GM21381 (cell line): ENCODE results near the gene KDM3B.
A peak's percentile ranks its signal among the peaks of the same experiment; 100 is the strongest.
"Not testable (repeated sequence)": the region's sequence is repeated elsewhere in the genome, so short reads cannot be mapped to it uniquely, and the experiment has no call there.

ENCODE experiments used
- ATAC-seq: cut with Tn5 transposase; IDR thresholded peaks from one replicate; pipeline ENCODE4 v1.9.1; 2021; ENCODE audit warnings: mild to moderate bottlenecking, moderate library complexity; ENCODE audit not compliant: unreplicated experiment

Gene KDM3B

DNA sequence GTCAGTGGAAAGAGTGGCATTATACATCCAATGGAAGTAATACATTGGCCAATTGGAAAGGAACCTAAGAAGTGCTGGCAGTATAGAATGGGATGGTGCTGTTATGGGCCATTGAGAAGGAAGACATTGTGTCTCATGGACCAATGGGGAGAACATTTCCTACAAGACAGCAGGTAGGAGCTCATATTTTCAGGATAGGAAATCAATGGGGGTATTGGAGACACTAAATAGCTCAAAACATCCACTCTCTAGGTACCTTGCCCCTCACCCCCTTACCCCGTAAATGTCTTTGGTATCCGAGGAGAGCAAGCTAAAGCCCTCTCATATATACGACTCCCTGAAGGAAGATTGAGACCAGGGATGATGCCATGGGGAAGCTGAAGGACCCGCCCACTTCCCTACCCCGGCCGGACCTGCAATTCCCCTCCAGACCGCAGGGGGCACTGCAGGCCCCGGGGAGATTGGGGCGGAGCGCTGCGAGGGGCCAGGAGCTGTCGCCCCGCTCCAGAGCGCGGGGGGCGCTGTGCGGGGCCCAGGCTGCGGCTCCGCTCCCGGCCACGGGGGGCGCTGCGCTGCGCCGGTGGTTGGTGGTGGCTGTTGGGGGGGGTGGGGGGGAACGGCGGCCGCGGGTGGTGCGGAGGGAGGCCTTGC lies at the start of gene KDM3B:
Gene KDM3B (plus strand): TSS at position 615 of the 651 bp plus-strand sequence. CDS start 111 bp downstream, outside the sequence.
- ATAC-seq = peak; percentile 58

GRCh38 chr5:138303372-138303771 lies 49.1 kb upstream of the KDM3B start:
- ATAC-seq = no peak

DNA sequence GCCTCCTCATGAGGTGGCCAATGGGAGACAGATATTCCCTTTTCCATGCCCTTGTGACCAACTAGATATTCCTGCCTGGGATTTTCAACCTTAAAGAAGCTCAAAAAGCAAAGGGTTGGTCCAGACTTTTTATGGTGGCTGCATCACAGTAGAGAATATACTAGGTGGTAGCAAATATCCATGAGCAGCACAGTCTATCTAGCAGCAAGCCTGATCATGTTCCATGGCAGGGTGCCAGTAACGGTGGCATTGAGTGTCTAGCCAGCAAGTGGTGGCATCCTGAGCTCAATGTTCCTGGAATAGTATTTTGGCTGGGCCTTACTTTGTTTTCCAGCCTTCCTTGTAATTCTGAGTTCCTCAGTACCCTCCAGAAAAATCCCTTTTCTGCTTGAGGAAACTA lies 46.7 kb upstream of the KDM3B start:
- no peak for ATAC-seq

- no peak for ATAC-seq
Measured at GRCh38 chr5:138315751-138316278, 36.7 kb upstream of the KDM3B start.

DNA sequence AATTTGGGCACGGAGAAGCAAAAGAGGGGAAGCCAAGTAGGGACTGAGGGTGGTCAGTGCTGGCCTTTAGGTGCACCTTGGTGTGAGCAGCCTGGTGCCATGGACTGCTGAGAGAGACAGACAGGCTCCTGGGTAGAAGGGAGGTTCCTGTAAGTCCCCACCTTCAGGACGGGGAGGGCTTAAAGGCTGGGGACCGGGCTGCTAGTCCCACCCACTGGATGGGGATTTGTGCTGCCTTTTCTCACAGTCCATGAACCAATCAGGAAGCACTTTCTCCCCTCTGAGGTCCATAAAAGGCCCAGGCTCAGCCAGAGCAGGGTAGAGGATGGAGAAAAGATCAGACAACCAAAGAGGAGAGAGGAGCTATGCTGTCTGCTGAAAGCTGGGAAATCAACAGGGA lies 36.1 kb upstream of the KDM3B start:
- no peak for ATAC-seq

DNA sequence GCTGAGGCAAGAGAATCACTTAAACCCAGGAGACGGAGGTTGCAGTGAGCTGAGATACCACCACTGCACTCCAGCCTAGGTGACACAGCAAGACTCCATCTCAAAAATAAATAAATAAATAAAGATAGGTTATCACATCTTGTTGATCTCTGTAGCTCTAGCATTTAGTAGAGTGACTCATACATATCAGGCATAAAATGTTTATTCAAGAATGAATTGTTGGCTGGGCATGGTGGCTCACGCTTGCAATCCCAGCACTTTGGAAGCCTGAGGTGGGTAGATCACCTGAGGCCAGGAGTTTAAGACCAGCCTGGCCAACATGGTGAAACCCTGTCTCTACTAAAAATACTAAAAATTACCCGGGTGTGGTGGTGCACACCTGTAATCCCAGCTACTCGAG lies 34.3 kb upstream of the KDM3B start:
- not testable (repeated sequence) for ATAC-seq

DNA sequence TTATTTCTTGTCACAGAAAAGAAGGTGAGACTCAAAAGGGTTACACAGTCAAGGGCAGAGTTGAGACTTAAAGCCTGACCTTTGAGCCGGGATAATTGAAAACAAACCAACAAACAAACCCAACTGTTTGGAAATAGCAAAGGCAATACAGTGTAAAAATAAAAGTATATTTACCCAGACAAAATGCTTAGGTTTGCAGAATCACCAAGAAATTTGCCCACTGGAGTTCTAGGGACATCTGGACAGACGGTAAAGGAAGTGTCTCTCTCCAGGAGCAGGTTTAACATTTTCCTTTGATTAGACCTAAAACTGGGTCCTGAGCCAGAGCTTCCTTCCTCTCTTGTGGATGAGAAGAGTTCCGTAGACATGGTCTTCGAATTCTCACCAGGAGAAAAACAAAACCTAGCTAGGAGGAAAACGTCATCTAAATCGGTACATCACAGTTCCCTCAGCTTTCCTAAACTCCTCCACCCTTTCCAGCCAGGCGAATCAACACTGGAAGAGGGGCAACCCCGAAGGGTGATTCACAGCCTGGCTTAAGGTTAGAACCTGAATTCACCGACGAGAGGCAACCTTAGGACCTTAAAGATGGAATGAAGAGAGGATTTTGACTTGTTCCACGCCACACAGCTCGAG lies 21.6 kb upstream of the KDM3B start:
- no peak for ATAC-seq

DNA sequence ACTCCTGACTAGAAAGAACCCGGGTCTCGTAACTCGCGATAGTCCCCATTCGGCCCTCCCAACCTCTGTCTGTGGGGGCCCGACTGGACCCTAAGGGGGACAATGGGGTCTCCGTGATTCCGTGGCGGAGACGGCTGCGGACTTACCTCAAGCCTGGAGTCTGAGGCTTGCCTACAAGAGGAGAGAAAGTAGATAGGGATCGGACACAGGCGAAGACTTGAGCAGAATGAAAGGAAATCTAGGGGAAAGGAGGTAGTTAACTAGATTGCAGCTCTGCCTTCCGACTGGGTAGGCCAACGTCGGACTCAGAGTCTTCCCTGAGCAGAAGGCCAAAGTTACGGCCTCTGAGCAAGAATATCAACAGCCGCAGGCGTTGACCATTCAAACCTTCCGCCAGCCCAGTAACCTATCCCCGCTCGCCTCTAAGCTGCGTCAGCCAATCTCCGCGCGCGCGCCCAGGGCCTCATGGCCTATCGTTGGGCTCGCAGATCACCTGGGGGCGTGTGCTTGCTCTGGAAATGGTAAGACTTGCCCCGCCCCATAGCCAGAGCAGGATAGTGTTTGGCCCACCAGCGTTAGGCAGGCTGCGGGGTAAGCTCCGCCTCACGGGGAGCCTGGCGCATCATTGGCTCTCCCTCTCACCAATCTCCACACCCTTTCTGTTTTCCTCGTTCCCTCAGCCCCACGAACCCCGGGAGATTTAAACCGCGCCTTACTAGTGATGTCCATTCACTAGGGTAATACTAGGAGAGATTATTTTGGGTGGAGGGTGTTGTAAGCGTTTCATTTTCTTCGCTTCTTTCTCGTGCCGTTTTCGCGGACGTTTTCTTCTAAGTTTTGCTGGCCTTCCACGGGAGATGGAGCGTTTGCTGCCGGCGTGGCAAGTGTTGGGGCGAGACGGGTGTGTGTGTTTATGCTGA lies 20.8 kb upstream of the KDM3B start, which contains the start of gene CDC25C:
Gene CDC25C (minus strand): TSS at position 356 of the 920 bp plus-strand sequence. CDS start 624 bp downstream, outside the sequence.
- ATAC-seq = peak; percentile 99

DNA sequence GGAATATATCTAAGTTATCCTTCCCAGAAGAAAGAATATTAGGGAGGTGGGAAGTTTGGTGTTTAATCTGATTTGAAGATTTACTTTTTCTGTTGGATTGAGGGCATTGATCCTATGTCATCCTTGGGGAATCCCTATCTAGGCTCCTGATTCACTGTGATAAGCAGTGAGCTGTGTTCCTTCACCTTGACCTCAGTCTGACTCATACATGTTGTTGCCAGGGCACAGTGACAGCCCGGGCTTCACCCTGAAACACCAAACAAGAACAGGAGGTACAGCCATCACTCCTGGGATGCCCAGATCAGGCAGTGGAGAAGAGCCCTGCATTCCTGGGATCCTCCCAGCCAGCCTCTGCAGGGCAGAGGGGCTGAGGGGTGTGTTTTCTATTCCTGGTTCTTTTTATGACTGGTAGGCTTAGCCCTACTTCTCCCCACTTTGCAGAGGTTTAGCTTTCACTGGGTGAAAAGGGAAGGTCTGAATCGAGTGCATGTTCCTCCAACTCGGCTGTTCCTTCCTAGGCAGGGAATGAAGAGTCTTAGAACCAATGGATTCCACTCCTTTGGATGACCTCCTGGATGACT lies 17.5 kb upstream of the KDM3B start:
- ATAC-seq = no peak

DNA sequence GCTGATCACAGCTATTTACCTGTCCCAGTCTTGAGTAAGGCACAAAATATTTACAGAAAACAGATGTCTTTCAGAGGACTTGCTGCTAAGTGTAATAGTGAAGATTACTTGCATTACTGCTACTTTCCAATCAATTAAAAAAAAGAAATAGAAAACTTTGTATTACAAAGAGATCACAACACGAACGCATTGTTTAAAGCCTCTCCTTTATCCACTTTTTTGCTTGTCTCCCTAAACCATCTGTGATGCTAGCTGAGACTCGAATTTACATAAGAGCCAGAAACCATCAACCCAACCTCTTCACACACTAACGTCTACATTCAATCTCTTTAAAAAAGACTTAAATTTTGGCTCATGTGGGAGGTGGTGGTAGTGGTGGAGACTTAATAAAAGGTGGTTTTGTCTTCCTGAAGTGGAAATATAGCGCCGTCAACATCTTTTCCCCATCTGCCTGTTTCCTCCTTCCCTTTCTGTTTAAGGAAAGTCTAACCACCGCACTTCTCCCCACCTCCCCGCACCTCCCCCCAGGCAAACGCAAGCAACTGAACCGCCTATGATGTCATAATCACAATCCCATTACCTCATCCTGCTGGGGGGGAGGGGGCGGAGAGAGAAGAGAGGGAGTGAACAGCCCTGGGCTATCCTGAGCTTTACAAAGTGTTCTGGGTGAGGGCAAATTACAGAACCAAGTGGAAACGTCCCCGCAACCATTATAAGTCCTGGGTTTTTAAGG lies 15.4 kb upstream of the KDM3B start:
- peak; percentile 18 for ATAC-seq

DNA sequence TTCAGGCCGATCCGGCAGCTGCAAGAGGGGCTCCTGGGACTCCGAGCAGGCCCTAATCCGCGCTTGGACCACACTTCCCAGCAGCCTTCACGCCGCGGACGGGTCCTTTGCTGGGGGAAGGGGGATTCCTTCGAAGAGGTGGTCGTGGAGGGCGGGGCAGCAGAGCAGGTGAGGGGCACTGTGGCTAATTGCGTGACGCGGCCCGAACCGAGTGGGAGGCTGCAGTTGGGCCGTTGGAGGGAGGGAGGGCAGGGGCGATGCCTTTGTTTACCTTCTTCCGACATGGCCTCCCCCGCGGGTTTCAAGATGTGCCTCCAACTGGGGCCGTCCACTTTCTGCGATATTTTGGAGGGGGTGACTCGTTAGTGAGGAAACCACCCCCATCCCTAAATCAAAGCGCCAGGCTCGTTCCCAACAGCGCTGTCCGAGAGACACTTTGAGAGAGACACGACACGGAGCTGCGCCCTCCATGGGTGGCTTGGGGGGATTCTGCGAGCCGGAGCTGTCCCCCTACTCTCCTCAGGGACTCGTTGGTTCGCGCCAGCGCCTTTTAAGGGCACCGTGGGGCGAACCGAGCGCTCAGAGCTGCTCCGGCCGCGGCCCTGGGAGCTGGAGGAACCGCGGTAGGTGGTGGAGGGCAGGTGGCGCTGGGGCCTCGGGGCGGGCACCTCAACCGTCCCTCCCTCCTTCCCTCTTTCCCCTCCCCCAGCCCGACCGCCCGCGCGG lies 14.6 kb upstream of the KDM3B start, which contains the start of gene FAM53C:
Gene FAM53C (plus strand): TSS at position 582 of the 726 bp plus-strand sequence. CDS start 3,070 bp downstream, outside the sequence.
- ATAC-seq = peak; percentile 82

DNA sequence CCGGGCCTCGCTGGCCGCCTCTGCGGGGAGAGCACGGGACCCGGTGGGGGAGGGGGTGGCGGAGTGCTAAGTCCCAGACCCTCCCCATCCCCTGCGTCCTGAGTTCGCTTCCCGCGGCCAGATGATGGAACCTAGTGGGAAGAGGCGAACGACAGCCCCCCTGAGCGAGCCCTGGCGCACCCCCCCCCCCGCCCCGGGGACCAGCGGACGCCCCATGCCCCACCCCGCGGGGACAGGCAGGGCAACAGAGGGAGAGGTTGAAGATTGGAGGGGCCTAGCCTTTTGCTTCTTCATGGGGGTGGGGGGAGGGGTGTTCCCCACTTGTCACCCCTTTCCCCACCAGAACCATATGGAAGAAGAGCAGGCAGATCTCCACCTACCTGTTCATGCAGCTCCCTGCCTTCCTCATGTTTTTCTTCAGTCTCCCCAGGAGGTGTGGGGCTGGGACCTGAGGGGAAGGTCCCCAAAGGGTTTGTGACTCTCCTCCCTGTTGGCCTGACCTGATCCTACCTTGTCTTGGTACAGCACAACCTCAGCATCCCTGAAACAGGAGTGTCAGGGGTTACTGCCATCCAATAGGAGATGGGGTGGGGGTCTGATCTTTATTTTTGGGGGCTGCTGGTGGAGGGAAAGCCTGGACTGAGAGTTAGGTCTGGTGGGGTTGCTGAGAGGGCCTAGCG lies 13.9 kb upstream of the KDM3B start:
- peak; percentile 0 for ATAC-seq

DNA sequence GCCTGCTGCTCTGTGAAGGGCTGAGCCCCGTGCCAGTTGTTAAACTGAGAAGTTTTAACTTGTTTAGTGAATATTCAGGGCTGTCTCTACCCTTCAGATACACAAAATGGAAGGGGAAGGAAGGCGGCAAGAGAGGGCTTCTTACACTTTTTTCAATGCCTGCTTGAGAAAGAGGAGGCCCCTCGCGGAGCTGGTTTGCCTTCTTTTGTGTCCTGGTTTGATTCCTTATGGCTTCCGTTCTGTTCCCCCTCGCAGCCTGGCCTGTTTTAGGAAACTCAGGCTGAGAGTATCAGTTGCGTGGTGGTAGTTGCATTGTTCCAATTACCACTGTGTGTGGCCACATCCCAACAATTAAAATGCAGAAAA lies 13.4 kb upstream of the KDM3B start:
- ATAC-seq = no peak

DNA sequence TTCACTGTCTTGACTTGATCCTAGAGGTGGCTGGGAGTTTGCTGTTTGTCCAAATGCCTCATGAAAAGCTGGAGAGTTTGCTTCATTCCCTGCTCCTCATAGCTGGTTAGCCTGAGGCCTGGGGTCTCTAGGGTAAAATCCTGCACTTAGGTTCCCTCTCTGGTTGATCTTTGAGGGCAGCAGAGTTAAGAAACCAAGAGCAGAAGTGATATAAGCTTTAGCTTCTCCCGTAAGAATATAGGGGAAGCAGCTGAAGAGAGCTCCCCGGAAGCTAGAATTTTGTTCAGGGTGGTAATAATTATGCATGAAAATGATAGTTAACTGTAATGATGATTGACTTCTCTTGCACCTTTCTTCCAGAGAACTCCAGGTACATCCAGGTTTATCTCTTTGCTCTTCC lies 13.0 kb upstream of the KDM3B start:
- no peak for ATAC-seq

- no peak for ATAC-seq
Measured at GRCh38 chr5:138340008-138340407, 12.5 kb upstream of the KDM3B start.

GRCh38 chr5:138344887-138345622 lies 7.4 kb upstream of the KDM3B start:
- ATAC-seq = no peak

GRCh38 chr5:138346889-138347288 lies 5.6 kb upstream of the KDM3B start:
- no peak for ATAC-seq

GRCh38 chr5:138349852-138350562 lies 2.5 kb upstream of the KDM3B start:
- no peak for ATAC-seq
